ENCODE measurements around the gene SEMA4C. TPM values are rescaled to one million over a fixed set of nuclear protein-coding genes. Genes with fewer than 3 reads are reported as not detected.

The SEMA4C gene
- total and polyA plus RNA-seq, 9 of the 15 experiments (the other 6 are each of a cell fraction or from before 2014, with no cell fraction given): 0.32 to 59.7 (median 23.9) TPM

- TF ChIP-seq BRF2 (IDR thresholded peaks at IDR 0.05; ENCODE audit: borderline replicate concordance, insufficient read depth, insufficient read length): no peak
- TF ChIP-seq CAMTA2 (CRISPR knock-in tag; conservative IDR thresholded peaks at IDR 0.05): 0 out of 2 replicates have a peak, but pooled peaks have one; percentile 48
- no peak for TF ChIP-seq CHD1 (IDR thresholded peaks at IDR 0.05; ENCODE audit: low read length)
- no peak for TF ChIP-seq ZKSCAN1 (IDR thresholded peaks at IDR 0.05; ENCODE audit: low read depth, low read length)
- TF ChIP-seq ZNF449 (CRISPR knock-in tag; IDR thresholded peaks at IDR 0.05): no peak
- no peak for TF ChIP-seq ZBTB43 (CRISPR knock-in tag; IDR thresholded peaks at IDR 0.05)
- no peak for TF ChIP-seq ZSCAN32 (CRISPR knock-in tag; IDR thresholded peaks at IDR 0.05)
- TF ChIP-seq NELFE (IDR thresholded peaks at IDR 0.05; ENCODE audit: insufficient read depth, insufficient read length): no peak
- TF ChIP-seq RBM14 (IDR thresholded peaks at IDR 0.05; ENCODE audit: borderline replicate concordance, insufficient read depth, low read depth, low read length): no peak
- no peak for TF ChIP-seq PKNOX1 (IDR thresholded peaks at IDR 0.05)
- TF ChIP-seq COPS2 (conservative IDR thresholded peaks at IDR 0.05): no peak
- no peak for TF ChIP-seq BACH1 (tag; IDR thresholded peaks at IDR 0.05)
- TF ChIP-seq RBM17 (IDR thresholded peaks at IDR 0.05; ENCODE audit: borderline replicate concordance, low read depth, low read length): no peak
- peak; percentile 64; the same call in 1 of the 2 replicates for TF ChIP-seq ELF2 (CRISPR knock-in tag; IDR thresholded peaks at IDR 0.05)
- TF ChIP-seq ID3 (CRISPR knock-in tag; IDR thresholded peaks at IDR 0.05): no peak
- no peak for TF ChIP-seq ID3 (tag; IDR thresholded peaks at IDR 0.05)
- 0 out of 2 replicates have a peak, but pooled peaks have one; percentile 17 for TF ChIP-seq THAP7 (CRISPR knock-in tag; IDR thresholded peaks at IDR 0.05)
Measured at GRCh38 chr2:96816127-96816835, 53.6 kb downstream of the SEMA4C start, which contains the start of gene CNNM3 (continued).
